Lower leg skin (tissue), 3 donors: ENCODE measurements around the gene ZNF362.

ENCODE experiments used
- CTCF ChIP-seq, 3 donors: fragments of 450-650 bp; IDR thresholded peaks; one replicate each; pipeline ENCODE4 v1.5.1; 2016; ENCODE audit warnings: antibody characterized with exemption in 3 of 3, mild to moderate bottlenecking in 3 of 3, moderate library complexity in 2 of 3
- POLR2A ChIP-seq, 2 donors: fragments of 450-650 bp; IDR thresholded peaks; one replicate each; pipeline ENCODE4 v1.6.1; 2016 to 2017; ENCODE audit warnings: antibody characterized with exemption in 2 of 2, mild to moderate bottlenecking in 1 of 2, moderate library complexity in 1 of 2

DNA sequence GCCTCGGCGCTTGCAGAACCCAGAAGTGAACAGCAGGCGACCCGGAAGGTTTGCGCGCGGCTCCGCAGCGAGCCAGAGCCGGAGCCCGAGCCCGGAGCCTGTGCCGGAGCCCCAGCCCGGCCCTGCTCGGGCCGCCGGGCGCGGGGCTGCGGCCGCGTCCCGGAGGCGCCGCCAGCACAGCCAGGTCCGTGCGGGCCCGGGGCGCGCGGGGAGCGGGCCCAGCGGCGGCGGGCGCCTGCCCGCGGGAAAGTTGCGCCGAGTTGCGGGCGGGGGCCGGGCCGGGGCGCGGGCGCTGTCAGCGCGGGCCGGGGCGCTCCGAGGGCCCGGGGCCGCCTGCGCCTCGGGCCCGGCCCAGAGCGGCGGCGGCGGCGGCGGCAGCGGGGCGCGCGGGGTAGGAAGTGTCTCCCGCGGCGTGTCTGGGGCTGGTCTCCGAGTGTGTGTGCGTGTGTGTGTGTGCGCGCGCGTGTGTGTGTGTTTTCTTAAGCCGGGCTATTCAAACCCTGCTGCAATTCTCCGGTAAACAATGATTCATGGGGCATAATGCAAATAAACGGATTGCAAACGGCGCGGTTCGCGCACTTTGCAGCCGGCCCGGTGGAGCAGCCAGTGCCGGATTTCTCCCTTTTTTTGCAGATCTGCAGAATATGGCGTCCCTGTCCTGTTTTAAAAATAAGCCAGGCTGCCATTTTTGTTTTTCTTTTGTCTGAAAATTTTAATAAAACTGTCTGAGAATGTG lies at the start of gene ZNF362:
- TF ChIP-seq CTCF (IDR thresholded peaks at IDR 0.05) (no peak), POLR2A (IDR thresholded peaks at IDR 0.05) (no peak)
